WTC11 (cell line): ENCODE results near the gene DLX1. TPM values are rescaled to one million over a fixed set of nuclear protein-coding genes. Genes with fewer than 3 reads are reported as not detected.

Experiments used
- ATAC-seq: fragments of 200-7000 bp; cut with Tn5 transposase; 2 replicates; pipeline ENCODE4 v1.10.0; 2021; ENCODE audit warnings: mild to moderate bottlenecking, moderate library complexity
- CTCF ChIA-PET: fragments of 300-600 bp; sonication (Branson Sonifier 250); formaldehyde crosslinking; loops from one replicate; lab custom pipeline; 2021; ENCODE audit warnings: antibody characterized with exemption; lab: Charles Lee
- POLR2A ChIA-PET: fragments of 350-600 bp; sonication (Branson Sonifier 250); formaldehyde crosslinking; loops from one replicate; lab custom pipeline; 2021; ENCODE audit warnings: antibody characterized with exemption; lab: Charles Lee
- DNase-seq: peaks from one replicate; pipeline ENCODE4 v3.0.0; 2021; ENCODE audit warnings: low spot score
- H3K27ac Mint-ChIP-seq: 2 replicates; pipeline ENCODE4 v1.8.0; 2021; ENCODE audit warnings: mixed read lengths
- H3K27me3 Mint-ChIP-seq: 2 replicates; pipeline ENCODE4 v1.8.0; 2021; ENCODE audit warnings: low read depth, mild to moderate bottlenecking, moderate library complexity, mixed read lengths
- H3K36me3 Mint-ChIP-seq: 2 replicates; pipeline ENCODE4 v1.8.0; 2021; ENCODE audit warnings: mixed read lengths
- H3K4me1 Mint-ChIP-seq: 2 replicates; pipeline ENCODE4 v1.8.0; 2022; ENCODE audit warnings: mixed read lengths
- H3K4me3 Mint-ChIP-seq: 2 replicates; pipeline ENCODE4 v1.8.0; 2021; ENCODE audit warnings: mild to moderate bottlenecking, moderate library complexity, mixed read lengths
- H3K9me3 Mint-ChIP-seq: 2 replicates; pipeline ENCODE4 v1.8.0; 2021; ENCODE audit warnings: mixed read lengths
- ARID4B ChIP-seq: sonication (generic); formaldehyde crosslinking; IDR thresholded peaks from 2 replicates; pipeline ENCODE4 v1.8.0; 2023; ENCODE audit warnings: missing genetic modification reagents, mild to moderate bottlenecking, borderline replicate concordance
- ATF1 ChIP-seq: sonication (generic); formaldehyde crosslinking; IDR thresholded peaks from 2 replicates; pipeline ENCODE4 v1.8.1; 2023; ENCODE audit warnings: mild to moderate bottlenecking, moderate library complexity, missing genetic modification reagents
- CTCF ChIP-seq: fragments of 200-600 bp; IDR thresholded peaks from 2 replicates; pipeline ENCODE4 v1.8.0; 2022; ENCODE audit warnings: antibody characterized with exemption
- GABPB1 ChIP-seq: sonication (generic); formaldehyde crosslinking; IDR thresholded peaks from 2 replicates; pipeline ENCODE4 v1.8.1; 2023; ENCODE audit warnings: mild to moderate bottlenecking, missing genetic modification reagents
- MYBL2 ChIP-seq: sonication (generic); formaldehyde crosslinking; IDR thresholded peaks from 2 replicates; pipeline ENCODE4 v1.8.1; 2023; ENCODE audit warnings: mild to moderate bottlenecking, moderate library complexity, missing genetic modification reagents
- NFYB ChIP-seq: sonication (generic); formaldehyde crosslinking; conservative IDR thresholded peaks from 2 replicates; pipeline ENCODE4 v1.8.0; 2022; ENCODE audit warnings: low read depth, missing genetic modification reagents
- PREB ChIP-seq: sonication (generic); formaldehyde crosslinking; IDR thresholded peaks from 2 replicates; pipeline ENCODE4 v1.8.1; 2022; ENCODE audit warnings: mild to moderate bottlenecking, missing genetic modification reagents, moderate library complexity, borderline replicate concordance
- SP1 ChIP-seq: sonication (generic); formaldehyde crosslinking; conservative IDR thresholded peaks from 2 replicates; pipeline ENCODE4 v1.8.1; 2022; ENCODE audit warnings: missing genetic modification reagents
- TEAD1 ChIP-seq: sonication (generic); formaldehyde crosslinking; IDR thresholded peaks from 2 replicates; pipeline ENCODE4 v1.8.0; 2022; ENCODE audit warnings: mild to moderate bottlenecking, missing genetic modification reagents
- ZBTB43 ChIP-seq: sonication (generic); formaldehyde crosslinking; IDR thresholded peaks from 2 replicates; pipeline ENCODE4 v1.8.1; 2023; ENCODE audit warnings: mild to moderate bottlenecking, missing genetic modification reagents
- ZNF121 ChIP-seq: sonication (generic); formaldehyde crosslinking; IDR thresholded peaks from 2 replicates; pipeline ENCODE4 v1.8.0; 2023; ENCODE audit warnings: missing genetic modification reagents
- total RNA-seq: library from RNA; stranded (reverse); gene quantifications from 3 replicates; pipeline ENCODE4 v1.2.3, GENCODE V29; 2021

The DLX1 gene
- total RNA-seq, 1 experiment from 2014 or later = not detected

- TF ChIP-seq ARID4B (CRISPR knock-in tag) (peak; percentile 34; the same call in 1 of the 2 replicates), NFYB (CRISPR knock-in tag) (peak; percentile 92), ZBTB43 (peak; percentile 55; the same call in 1 of the 2 replicates), GABPB1 (CRISPR knock-in tag) (peak; percentile 72), MYBL2 (CRISPR knock-in tag) (peak; percentile 77; the same call in 1 of the 2 replicates), TEAD1 (CRISPR knock-in tag) (peak; percentile 65), PREB (CRISPR knock-in tag) (0 out of 2 replicates have a peak, but pooled peaks have one; percentile 52)
Observed at GRCh38 chr2:172102391-172103359, 17.4 kb downstream of the DLX1 start, which contains the start of gene DLX2 (continued).

GRCh38 chr2:172103471-172104272, 18.4 kb downstream of the DLX1 start:
- DNase-seq (peak; percentile 93), ATAC-seq (no peak)
- peak overlapping the region; percentile 72 for H3K4me3 Mint-ChIP-seq
- H3K36me3 Mint-ChIP-seq = no peaks in the 10 kb centered on the region
- TF ChIP-seq SP1 (CRISPR knock-in tag) = peak; percentile 70
- TF ChIP-seq ATF1 = no peak
- TF ChIP-seq CTCF = peak; percentile 96
- TF ChIP-seq ZNF121 (CRISPR knock-in tag) = peak; percentile 73; the same call in 1 of the 2 replicates
- TF ChIP-seq GABPB1 (CRISPR knock-in tag) = peak; percentile 49; the same call in 1 of the 2 replicates
- POLR2A ChIA-PET = interaction anchor here (0.6 to 1.0 kb wide), 3 partner anchors 17 to 221 kb away, joined by 3 to 4 read pairs (median 3); partner anchors contain the start of gene DLX1
- CTCF ChIA-PET = interaction anchor here (0.9 to 7.1 kb wide), 16 partner anchors 7 to 402 kb away, joined by 3 to 123 read pairs (median 6); partner anchors contain the start of gene DLX1
- H3K4me1 Mint-ChIP-seq = peaks cover 45% of the 10 kb centered on the region
- peaks cover 99% of the 10 kb centered on the region for H3K27me3 Mint-ChIP-seq
- H3K27ac Mint-ChIP-seq = no peak overlapping the region
- no peaks in the 10 kb centered on the region for H3K9me3 Mint-ChIP-seq
